HEK293 (cell line): ENCODE results near the gene MAML1.

Experiments
- CTCF ChIA-PET: fragments of 350-600 bp; formaldehyde crosslinking; extraction: SDS; loops from one replicate; lab custom pipeline; 2021; ENCODE audit warnings: antibody characterized with exemption; lab: Yijun Ruan, JAX
- POLR2A ChIA-PET: fragments of 300-600 bp; formaldehyde crosslinking; extraction: SDS; loops from one replicate; lab custom pipeline; 2020; ENCODE audit warnings: antibody characterized with exemption, inconsistent platforms; lab: Yijun Ruan, JAX
- H3K27ac ChIP-seq: fragments of 200-500 bp; sonication (Bioruptor generic); 2 replicates; pipeline ENCODE4 v1.5.1; 2014; ENCODE audit warnings: low read depth, low read length, control low read depth, inconsistent platforms; ENCODE audit errors: extremely low read depth
- H3K36me3 ChIP-seq, 2 experiments: fragments of 200-500 bp in 1 of 2; sonication (Bioruptor generic) in 1 of 2; 1 replicate in 1 of 2; 2 replicates in 1 of 2; pipeline ENCODE4 v1.5.1; 2014 to 2017; ENCODE audit warnings: inconsistent platforms in 2 of 2, low read length in 2 of 2; ENCODE audit not compliant: control insufficient read depth in 2 of 2, insufficient read depth in 1 of 2
- H3K4me1 ChIP-seq: fragments of 200-500 bp; sonication (Bioruptor generic); 2 replicates; pipeline ENCODE4 v1.5.1; 2014; ENCODE audit warnings: mild to moderate bottlenecking, low read length, inconsistent platforms; ENCODE audit not compliant: control insufficient read depth, insufficient read depth
- H3K4me3 ChIP-seq: 2 replicates; pipeline ENCODE4 v1.5.1; 2011; ENCODE audit warnings: low read depth, mild to moderate bottlenecking, control low read depth, low read length, moderate library complexity
- H3K9me3 ChIP-seq: fragments of 200-500 bp; sonication (Bioruptor generic); 2 replicates; pipeline ENCODE4 v1.5.1; 2014; ENCODE audit warnings: low read depth, low read length, inconsistent platforms; ENCODE audit not compliant: control insufficient read depth, insufficient read depth
- FEZF1 ChIP-seq: fragments of 450-650 bp; formaldehyde crosslinking; IDR thresholded peaks from 2 replicates; pipeline ENCODE4 v1.5.1; 2016; ENCODE audit warnings: missing biosample characterization, missing genetic modification characterization
- GLI2 ChIP-seq: fragments of 450-650 bp; formaldehyde crosslinking; IDR thresholded peaks from 2 replicates; pipeline ENCODE4; 2017; ENCODE audit warnings: missing biosample characterization, missing genetic modification characterization, low read depth, borderline replicate concordance
- ZBTB20 ChIP-seq: fragments of 450-650 bp; formaldehyde crosslinking; IDR thresholded peaks from 2 replicates; pipeline ENCODE4 v1.5.1; 2016; ENCODE audit warnings: missing biosample characterization, missing genetic modification characterization
- ZNF10 ChIP-seq: fragments of 450-650 bp; formaldehyde crosslinking; IDR thresholded peaks from 2 replicates; pipeline ENCODE4 v1.5.1; 2017; ENCODE audit warnings: missing biosample characterization, missing genetic modification characterization
- ZNF140 ChIP-seq: fragments of 450-650 bp; formaldehyde crosslinking; IDR thresholded peaks from 2 replicates; pipeline ENCODE4 v1.5.1; 2016; ENCODE audit warnings: missing biosample characterization, missing genetic modification characterization
- ZNF169 ChIP-seq: fragments of 450-650 bp; formaldehyde crosslinking; IDR thresholded peaks from 2 replicates; pipeline ENCODE4 v1.5.1; 2016; ENCODE audit warnings: missing biosample characterization, missing genetic modification characterization
- ZNF423 ChIP-seq: fragments of 450-650 bp; formaldehyde crosslinking; IDR thresholded peaks from 2 replicates; pipeline ENCODE4 v1.5.1; 2016; ENCODE audit warnings: missing biosample characterization, missing genetic modification characterization
- ZNF558 ChIP-seq: fragments of 450-650 bp; formaldehyde crosslinking; IDR thresholded peaks from 2 replicates; pipeline ENCODE4 v1.5.1; 2016; ENCODE audit warnings: missing biosample characterization, missing genetic modification characterization
- ZNF664 ChIP-seq: fragments of 450-650 bp; formaldehyde crosslinking; IDR thresholded peaks from 2 replicates; pipeline ENCODE4 v1.5.1; 2016; ENCODE audit warnings: missing biosample characterization, missing genetic modification characterization
- ZNF701 ChIP-seq: fragments of 450-650 bp; formaldehyde crosslinking; IDR thresholded peaks from 2 replicates; pipeline ENCODE4 v1.5.1; 2016; ENCODE audit warnings: missing biosample characterization, missing genetic modification characterization
- TF ChIP-seq, protein P1 (sequence below): fragments of 450-650 bp; formaldehyde crosslinking; IDR thresholded peaks from 2 replicates; pipeline ENCODE4 v1.5.1; 2016; ENCODE audit warnings: missing biosample characterization, missing genetic modification characterization
- TF ChIP-seq, protein P2 (sequence below): fragments of 450-650 bp; formaldehyde crosslinking; IDR thresholded peaks from 2 replicates; pipeline ENCODE4 v1.5.1; 2016; ENCODE audit warnings: missing biosample characterization, missing genetic modification characterization
- TF ChIP-seq, protein P3 (sequence below): fragments of 450-650 bp; formaldehyde crosslinking; IDR thresholded peaks from 2 replicates; pipeline ENCODE4 v1.5.1; 2016; ENCODE audit warnings: missing biosample characterization, missing genetic modification characterization
- TF ChIP-seq, protein P4 (sequence below): fragments of 450-650 bp; formaldehyde crosslinking; IDR thresholded peaks from 2 replicates; pipeline ENCODE4 v1.5.1; 2017; ENCODE audit warnings: missing biosample characterization, missing genetic modification characterization
- TF ChIP-seq, protein P5 (sequence below): fragments of 450-650 bp; formaldehyde crosslinking; IDR thresholded peaks from 2 replicates; pipeline ENCODE4 v1.5.1; 2016; ENCODE audit warnings: missing biosample characterization, missing genetic modification characterization

MAML1 gene

DNA sequence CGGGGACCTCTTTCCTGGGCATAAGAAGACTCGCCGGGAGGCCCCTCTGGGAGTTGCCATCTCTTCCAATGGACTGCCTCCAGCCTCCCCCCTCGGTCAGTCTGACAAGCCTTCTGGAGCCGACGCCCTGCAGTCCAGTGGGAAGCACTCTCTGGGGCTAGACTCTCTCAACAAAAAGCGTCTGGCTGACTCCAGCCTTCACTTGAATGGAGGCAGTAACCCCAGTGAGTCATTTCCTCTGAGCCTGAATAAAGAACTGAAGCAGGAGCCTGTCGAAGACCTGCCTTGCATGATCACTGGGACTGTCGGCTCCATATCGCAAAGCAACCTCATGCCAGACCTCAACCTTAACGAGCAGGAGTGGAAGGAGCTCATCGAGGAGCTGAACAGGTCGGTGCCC, 32.8 kb downstream of the MAML1 start:
- no peak overlapping the region for H3K4me3 ChIP-seq
- no peak overlapping the region for H3K27ac ChIP-seq
- no peaks in the 10 kb centered on the region for H3K9me3 ChIP-seq
- ChIA-PET POLR2A (no interaction called here), CTCF (interaction anchor here (0.6 kb wide), 2 partner anchors 11 to 90 kb away, joined by 3 to 5 read pairs; no protein-coding TSS in a partner anchor)
- TF ChIP-seq, protein P1, sequence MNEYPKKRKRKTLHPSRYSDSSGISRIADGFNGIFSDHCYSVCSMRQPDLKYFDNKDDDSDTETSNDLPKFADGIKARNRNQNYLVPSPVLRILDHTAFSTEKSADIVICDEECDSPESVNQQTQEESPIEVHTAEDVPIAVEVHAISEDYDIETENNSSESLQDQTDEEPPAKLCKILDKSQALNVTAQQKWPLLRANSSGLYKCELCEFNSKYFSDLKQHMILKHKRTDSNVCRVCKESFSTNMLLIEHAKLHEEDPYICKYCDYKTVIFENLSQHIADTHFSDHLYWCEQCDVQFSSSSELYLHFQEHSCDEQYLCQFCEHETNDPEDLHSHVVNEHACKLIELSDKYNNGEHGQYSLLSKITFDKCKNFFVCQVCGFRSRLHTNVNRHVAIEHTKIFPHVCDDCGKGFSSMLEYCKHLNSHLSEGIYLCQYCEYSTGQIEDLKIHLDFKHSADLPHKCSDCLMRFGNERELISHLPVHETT (tag by site-specific recombination) = no peak
- TF ChIP-seq FEZF1 (no peak), ZNF140 (no peak), ZNF423 (tag by site-specific recombination) (no peak)
- TF ChIP-seq, protein P2, sequence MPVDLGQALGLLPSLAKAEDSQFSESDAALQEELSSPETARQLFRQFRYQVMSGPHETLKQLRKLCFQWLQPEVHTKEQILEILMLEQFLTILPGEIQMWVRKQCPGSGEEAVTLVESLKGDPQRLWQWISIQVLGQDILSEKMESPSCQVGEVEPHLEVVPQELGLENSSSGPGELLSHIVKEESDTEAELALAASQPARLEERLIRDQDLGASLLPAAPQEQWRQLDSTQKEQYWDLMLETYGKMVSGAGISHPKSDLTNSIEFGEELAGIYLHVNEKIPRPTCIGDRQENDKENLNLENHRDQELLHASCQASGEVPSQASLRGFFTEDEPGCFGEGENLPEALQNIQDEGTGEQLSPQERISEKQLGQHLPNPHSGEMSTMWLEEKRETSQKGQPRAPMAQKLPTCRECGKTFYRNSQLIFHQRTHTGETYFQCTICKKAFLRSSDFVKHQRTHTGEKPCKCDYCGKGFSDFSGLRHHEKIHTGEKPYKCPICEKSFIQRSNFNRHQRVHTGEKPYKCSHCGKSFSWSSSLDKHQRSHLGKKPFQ (tag by site-specific recombination) = no peak
- peaks cover 7% of the 10 kb centered on the region for H3K4me1 ChIP-seq
- H3K36me3 ChIP-seq = peaks cover 11 to 54% of the 10 kb centered on the region in 2 experiments

DNA sequence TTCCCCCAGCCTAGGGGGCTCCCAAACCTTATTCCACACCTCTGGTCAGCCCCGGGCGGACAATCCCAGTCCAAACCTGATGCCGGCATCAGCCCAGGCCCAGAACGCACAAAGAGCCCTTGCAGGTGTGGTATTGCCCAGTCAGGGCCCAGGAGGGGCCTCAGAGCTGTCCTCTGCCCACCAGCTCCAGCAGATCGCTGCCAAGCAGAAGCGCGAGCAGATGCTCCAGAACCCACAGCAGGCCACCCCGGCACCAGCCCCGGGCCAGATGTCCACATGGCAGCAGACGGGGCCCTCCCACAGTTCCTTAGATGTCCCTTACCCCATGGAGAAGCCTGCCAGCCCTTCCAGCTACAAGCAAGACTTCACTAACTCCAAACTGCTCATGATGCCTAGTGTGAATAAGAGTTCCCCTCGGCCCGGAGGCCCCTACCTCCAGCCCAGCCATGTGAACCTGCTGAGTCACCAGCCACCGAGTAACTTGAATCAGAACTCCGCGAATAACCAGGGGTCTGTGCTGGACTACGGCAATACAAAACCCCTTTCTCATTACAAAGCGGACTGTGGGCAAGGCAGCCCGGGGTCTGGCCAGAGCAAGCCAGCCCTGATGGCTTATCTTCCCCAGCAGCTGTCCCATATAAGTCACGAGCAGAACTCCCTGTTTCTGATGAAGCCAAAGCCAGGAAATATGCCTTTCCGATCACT, 33.6 kb downstream of the MAML1 start:
- ChIA-PET POLR2A (no interaction called here), CTCF (no interaction called here)
- Histone ChIP-seq H3K27ac (no peak overlapping the region), H3K4me1 (peaks cover 7% of the 10 kb centered on the region), H3K36me3 (peaks cover 12 to 61% of the 10 kb centered on the region in 2 experiments), H3K4me3 (no peak overlapping the region), H3K9me3 (no peaks in the 10 kb centered on the region)
- TF ChIP-seq, protein P3, sequence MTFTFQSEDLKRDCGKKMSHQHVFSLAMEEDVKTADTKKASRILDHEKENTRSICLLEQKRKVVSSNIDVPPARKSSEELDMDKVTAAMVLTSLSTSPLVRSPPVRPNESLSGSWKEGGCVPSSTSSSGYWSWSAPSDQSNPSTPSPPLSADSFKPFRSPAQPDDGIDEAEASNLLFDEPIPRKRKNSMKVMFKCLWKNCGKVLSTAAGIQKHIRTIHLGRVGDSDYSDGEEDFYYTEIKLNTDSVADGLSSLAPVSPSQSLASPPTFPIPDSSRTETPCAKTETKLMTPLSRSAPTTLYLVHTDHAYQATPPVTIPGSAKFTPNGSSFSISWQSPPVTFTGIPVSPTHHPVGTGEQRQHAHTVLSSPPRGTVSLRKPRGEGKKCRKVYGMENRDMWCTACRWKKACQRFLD (tag by site-specific recombination) = no peak
- no peak for TF ChIP-seq ZNF10
- TF ChIP-seq ZNF664 (tag by site-specific recombination) = no peak
- no peak for TF ChIP-seq ZNF169 (tag by site-specific recombination)
- TF ChIP-seq, protein P4, sequence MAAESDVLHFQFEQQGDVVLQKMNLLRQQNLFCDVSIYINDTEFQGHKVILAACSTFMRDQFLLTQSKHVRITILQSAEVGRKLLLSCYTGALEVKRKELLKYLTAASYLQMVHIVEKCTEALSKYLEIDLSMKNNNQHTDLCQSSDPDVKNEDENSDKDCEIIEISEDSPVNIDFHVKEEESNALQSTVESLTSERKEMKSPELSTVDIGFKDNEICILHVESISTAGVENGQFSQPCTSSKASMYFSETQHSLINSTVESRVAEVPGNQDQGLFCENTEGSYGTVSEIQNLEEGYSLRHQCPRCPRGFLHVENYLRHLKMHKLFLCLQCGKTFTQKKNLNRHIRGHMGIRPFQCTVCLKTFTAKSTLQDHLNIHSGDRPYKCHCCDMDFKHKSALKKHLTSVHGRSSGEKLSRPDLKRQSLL (tag by site-specific recombination) = no peak
- TF ChIP-seq GLI2 (tag by site-specific recombination) = no peak
- TF ChIP-seq, protein P5, sequence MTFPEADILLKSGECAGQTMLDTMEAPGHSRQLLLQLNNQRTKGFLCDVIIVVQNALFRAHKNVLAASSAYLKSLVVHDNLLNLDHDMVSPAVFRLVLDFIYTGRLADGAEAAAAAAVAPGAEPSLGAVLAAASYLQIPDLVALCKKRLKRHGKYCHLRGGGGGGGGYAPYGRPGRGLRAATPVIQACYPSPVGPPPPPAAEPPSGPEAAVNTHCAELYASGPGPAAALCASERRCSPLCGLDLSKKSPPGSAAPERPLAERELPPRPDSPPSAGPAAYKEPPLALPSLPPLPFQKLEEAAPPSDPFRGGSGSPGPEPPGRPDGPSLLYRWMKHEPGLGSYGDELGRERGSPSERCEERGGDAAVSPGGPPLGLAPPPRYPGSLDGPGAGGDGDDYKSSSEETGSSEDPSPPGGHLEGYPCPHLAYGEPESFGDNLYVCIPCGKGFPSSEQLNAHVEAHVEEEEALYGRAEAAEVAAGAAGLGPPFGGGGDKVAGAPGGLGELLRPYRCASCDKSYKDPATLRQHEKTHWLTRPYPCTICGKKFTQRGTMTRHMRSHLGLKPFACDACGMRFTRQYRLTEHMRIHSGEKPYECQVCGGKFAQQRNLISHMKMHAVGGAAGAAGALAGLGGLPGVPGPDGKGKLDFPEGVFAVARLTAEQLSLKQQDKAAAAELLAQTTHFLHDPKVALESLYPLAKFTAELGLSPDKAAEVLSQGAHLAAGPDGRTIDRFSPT = no peak
- TF ChIP-seq ZNF558 (tag by site-specific recombination) = no peak
- TF ChIP-seq ZBTB20 = no peak
- TF ChIP-seq ZNF701 (tag by site-specific recombination) = no peak
